ENCODE measurements around the gene FTSJ3. TPM values are rescaled to one million over a fixed set of nuclear protein-coding genes. Genes with fewer than 3 reads are reported as not detected.
"Not testable (repeated sequence)": the region's sequence is repeated elsewhere in the genome, so short reads cannot be mapped to it uniquely, and the experiment has no call there.

Gene FTSJ3
- 29.9 TPM for total RNA-seq
- long read RNA-seq, transcript FTSJ3-201 (21 exons, 3,559 nt), result major isoform, 20 of 49 reads
- long read RNA-seq, partial matches to known transcripts, result 25 of 49 reads
- long read RNA-seq, other reads (novel, unspliced or antisense), result 4 of 49 reads

- intact Hi-C loops (cut with DNase I), result loop anchor here (2.0 kb wide), 1 partner anchor 52 kb away; the partner anchor contains the start of gene DDX42
- peak; percentile 98 for DNase-seq (ENCODE audit: low spot score)
These were observed at the start of gene FTSJ3, which contains the start of gene PSMC5 for GRCh38 chr17:63827002-63827800. Gene FTSJ3 (minus strand): TSS chr17:63827663. CDS start chr17:63826902, 761 bp downstream. Gene PSMC5 (plus strand): TSS chr17:63827431. CDS start chr17:63827491, 60 bp downstream.

DNA sequence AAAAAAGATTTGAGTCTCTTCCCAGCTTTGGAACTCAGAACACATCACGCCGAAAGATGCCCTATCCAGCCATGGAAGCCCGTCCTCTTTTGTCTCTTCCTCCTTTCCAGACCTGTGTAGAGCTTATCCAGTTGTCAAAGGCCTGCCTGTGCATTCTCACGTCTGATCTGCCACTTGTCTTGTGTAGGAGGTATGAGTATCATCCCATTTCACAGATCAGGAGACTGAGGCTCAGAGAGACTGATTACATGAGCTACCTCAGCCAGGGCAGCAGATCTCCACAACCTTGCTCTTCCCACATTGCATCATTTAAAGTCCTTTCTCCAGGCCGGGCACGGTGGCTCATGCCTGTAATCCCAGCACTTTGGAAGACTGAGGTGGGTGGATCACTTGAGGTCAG lies 47.2 kb upstream of the FTSJ3 start:
- DNase-seq (ENCODE audit: low spot score); intact Hi-C loops (cut with DNase I): not testable (repeated sequence)

GRCh38 chr17:63874061-63874626 lies 46.7 kb upstream of the FTSJ3 start:
- intact Hi-C loops (cut with DNase I); DNase-seq (ENCODE audit: low spot score): not testable (repeated sequence)

- DNase-seq (ENCODE audit: low spot score); intact Hi-C loops (cut with DNase I): not testable (repeated sequence)
These were observed 46.1 kb upstream of the FTSJ3 start, which contains the start of gene CSH2 for GRCh38 chr17:63873577-63873976. Gene CSH2 (minus strand): TSS chr17:63873677. CDS start chr17:63873614, 63 bp downstream.

- intact Hi-C loops (cut with DNase I); DNase-seq (ENCODE audit: low spot score): not testable (repeated sequence)
These were observed 44.3 kb upstream of the FTSJ3 start for GRCh38 chr17:63871646-63872365.

- DNase-seq (ENCODE audit: low spot score); intact Hi-C loops (cut with DNase I): not testable (repeated sequence)
These were observed 42.8 kb upstream of the FTSJ3 start for GRCh38 chr17:63870292-63870665.

GRCh38 chr17:63869491-63870291 lies 42.2 kb upstream of the FTSJ3 start:
- DNase-seq (ENCODE audit: low spot score); intact Hi-C loops (cut with DNase I): not testable (repeated sequence)

- DNase-seq (ENCODE audit: low spot score); intact Hi-C loops (cut with DNase I): not testable (repeated sequence)
These were observed 39.2 kb upstream of the FTSJ3 start for GRCh38 chr17:63866625-63867024.

DNA sequence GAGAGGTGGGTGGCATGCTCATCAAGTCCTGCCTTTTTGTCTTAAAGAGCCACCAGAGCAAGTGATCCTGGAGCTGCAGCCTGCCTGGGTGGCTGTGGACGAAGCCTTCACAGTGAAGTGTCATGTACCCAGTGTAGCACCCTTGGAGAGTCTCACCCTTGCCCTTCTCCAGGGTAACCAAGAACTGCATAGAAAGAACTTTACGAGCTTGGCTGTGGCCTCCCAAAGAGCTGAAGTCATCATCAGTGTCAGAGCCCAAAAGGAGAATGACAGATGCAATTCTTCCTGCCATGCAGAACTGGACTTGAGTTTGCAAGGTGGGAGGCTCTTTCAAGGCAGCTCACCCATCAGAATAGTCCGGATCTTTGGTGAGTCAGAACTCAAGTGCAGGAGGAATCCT lies 31.8 kb upstream of the FTSJ3 start:
- DNase-seq (ENCODE audit: low spot score), result no peak
- intact Hi-C loops (cut with DNase I), result no loop called here

DNA sequence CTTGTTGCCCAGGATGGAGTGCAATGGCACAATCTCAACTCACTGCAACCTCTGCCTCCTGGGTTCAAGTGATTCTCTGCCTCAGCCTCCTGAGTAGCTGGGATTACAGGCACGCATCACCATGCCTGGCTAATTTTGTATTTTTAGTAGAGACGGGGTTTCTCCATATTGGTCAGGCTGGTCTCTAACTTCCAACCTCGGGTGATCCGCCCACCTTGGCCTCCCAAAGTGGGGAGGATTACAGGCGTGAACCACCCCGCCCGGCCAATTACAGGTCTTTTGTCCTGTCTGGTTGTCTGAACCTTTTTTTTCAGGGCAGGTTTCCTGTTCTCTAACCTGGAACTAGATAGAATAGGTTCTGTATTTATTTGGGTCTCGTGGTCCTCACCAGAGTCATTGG lies 29.0 kb upstream of the FTSJ3 start:
- intact Hi-C loops (cut with DNase I), result not testable (repeated sequence)

DNA sequence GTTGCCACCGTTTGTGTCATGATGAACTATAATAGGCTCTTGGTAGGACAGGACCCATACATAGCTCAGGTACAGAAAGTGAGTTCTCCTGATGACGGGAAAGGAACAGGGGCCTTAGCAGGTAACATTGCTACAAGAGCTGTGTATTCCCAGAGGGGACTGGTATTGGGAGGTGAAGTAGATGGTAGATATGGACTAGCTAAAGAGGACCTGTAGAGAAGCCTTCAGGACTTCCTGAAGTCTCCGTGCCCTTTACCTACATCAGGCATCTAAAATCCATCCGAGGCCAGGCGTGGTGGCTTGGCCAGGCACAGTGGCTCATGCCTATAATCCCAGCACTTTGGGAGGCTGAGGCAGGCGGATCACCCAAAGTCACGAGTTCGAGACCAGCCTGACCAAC lies 27.7 kb upstream of the FTSJ3 start:
- intact Hi-C loops (cut with DNase I), result no loop called here

More for the DNA sequence above, 29.0 kb upstream of the FTSJ3 start:
- not testable (repeated sequence) for DNase-seq (ENCODE audit: low spot score)

DNA sequence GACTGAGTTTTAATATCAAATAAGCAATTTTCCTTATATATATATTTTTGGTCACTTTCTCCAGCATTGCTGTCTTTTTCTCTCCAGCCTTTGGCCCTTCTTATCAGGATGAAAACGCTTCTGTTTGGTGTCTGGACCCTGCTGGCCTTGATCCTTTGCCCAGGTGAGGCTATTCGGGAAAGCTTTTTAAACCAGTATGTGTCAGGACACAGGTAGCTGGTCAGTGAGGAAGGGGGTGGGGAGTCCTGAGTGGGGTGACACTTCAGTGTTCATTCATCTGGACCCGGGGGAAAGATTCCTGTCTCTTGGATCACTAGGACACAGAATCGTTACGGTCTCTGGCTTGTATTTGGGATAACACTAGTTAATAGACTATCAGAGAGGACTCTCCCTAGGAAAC lies 27.2 kb upstream of the FTSJ3 start:
- intact Hi-C loops (cut with DNase I), result no loop called here
- no peak for DNase-seq (ENCODE audit: low spot score)

More for the DNA sequence above, 27.7 kb upstream of the FTSJ3 start:
- no peak for DNase-seq (ENCODE audit: low spot score)

- intact Hi-C loops (cut with DNase I), result no loop called here
- no peak for DNase-seq (ENCODE audit: low spot score)
These were observed 25.8 kb upstream of the FTSJ3 start for GRCh38 chr17:63853260-63853659.

GRCh38 chr17:63850401-63850800 lies 22.9 kb upstream of the FTSJ3 start:
- no peak for DNase-seq (ENCODE audit: low spot score)

DNA sequence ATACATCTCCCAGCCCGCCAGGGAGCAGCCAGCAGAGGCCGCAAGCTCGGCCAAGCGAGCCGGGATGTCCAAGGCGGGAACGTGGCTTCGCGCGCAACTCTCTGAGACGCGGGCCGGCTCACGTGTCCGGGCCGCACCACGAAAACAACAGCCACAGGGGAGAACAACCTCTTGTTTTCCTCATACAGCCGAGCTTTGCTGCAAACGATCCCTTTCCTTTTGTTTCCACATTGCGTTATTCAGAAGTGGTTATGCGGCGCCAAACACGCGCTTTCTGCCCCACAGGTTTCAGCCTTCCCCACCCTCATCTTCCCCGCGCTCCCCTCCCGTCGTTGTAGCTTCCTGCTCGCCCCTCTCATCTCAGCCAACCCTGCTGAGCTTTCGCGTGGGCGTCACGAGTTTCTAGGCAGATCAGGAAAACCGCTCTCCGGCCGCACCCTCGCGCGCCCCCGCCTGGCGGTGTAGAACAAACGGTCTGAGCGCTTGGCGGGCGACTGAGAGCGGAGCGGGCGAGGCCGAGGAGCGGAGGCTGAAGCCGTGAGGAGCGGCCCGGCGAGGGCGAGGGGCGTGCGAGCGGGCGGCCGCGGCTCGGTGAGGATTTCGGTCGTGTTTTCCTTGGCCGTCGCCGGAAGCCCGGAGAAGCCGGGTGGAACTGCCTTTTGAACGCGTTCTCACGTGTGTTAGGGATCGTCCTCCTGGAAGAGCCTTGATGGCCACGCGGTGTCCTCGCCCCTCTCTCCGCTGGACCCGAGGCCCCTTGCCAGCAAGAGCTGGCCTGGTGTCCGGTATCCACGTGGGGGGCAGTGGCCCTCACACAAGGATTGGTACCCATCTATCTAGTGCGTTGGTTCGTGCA lies 21.6 kb upstream of the FTSJ3 start:
- intact Hi-C loops (cut with DNase I), result loop anchor here (10.0 kb wide), 1 partner anchor 656 kb away; the partner anchor contains the start of genes CEP95 and DDX5

More at GRCh38 chr17:63850401-63850800, 22.9 kb upstream of the FTSJ3 start:
- intact Hi-C loops (cut with DNase I), result no loop called here

GRCh38 chr17:63847525-63848249 lies 20.2 kb upstream of the FTSJ3 start:
- intact Hi-C loops (cut with DNase I), result loop anchor here (10.0 kb wide), 1 partner anchor 657 kb away; the partner anchor contains the start of genes CEP95 and DDX5
- no peak for DNase-seq (ENCODE audit: low spot score)

More for the DNA sequence above, 21.6 kb upstream of the FTSJ3 start:
- DNase-seq (ENCODE audit: low spot score), result peak; percentile 97

DNA sequence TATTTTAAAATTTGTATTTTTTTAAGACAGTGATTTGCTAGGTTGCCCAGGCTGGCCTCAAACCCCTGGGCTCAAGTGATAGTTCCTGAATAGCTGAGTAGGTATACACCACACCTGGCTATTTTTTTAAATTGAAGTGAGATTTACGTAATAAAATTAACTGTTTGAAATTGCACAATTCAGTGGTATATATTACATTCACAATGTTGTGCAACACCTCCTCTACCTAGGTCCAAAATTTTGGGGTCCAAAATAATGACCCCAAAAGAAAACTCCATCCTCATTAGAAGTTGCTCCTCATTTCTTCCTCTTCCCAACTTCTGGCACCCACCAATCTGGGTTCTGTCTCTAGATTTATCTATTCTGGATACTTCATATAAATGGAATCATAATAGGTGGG lies 18.0 kb upstream of the FTSJ3 start:
- intact Hi-C loops (cut with DNase I), result loop anchor here (10.0 kb wide), 1 partner anchor 659 kb away; the partner anchor contains the start of genes CEP95 and DDX5
- no peak for DNase-seq (ENCODE audit: low spot score)
